ENCODE results near the gene RARRES1. TPM values are rescaled to one million over a fixed set of nuclear protein-coding genes. Genes with fewer than 3 reads are reported as not detected.

The RARRES1 gene
- total RNA-seq, 1 experiment from 2014 or later: 0.20 TPM

- Histone ChIP-seq H3K27ac (ENCODE audit: low read depth, low read length) (no peak overlapping the region), H2AFZ (ENCODE audit: low read depth, low read length, poor library complexity, severe bottlenecking) (no peak overlapping the region), H3K27me3 (ENCODE audit: insufficient read depth, low read length) (no peaks in the 10 kb centered on the region), H3K36me3 (ENCODE audit: control insufficient read depth in 1 of 2, insufficient read depth in 2 of 2, low read length in 2 of 2) (no peaks in the 10 kb centered on the region), H3K4me3 (replicated peaks in 1 of 2; ENCODE audit: low read depth in 1 of 2, low read length in 2 of 2) (no peak overlapping the region), H3K79me2 (ENCODE audit: insufficient read depth, low read length) (no peaks in the 10 kb centered on the region), H3K4me1 (ENCODE audit: control insufficient read depth in 1 of 2, insufficient read depth in 2 of 2, low read length in 2 of 2) (peaks cover 3 to 15% of the 10 kb centered on the region in 2 experiments; a peak in 3 of 4 replicates), H3K9ac (ENCODE audit: low read length) (no peak overlapping the region), H3K4me2 (ENCODE audit: low read length) (no peak overlapping the region), H3K9me3 (ENCODE audit: control insufficient read depth in 1 of 2, insufficient read depth in 1 of 2, low read depth in 1 of 2, low read length in 2 of 2) (no peaks in the 10 kb centered on the region), H3K9me2 (ENCODE audit: insufficient read depth) (no peaks in the 10 kb centered on the region), H4K20me1 (ENCODE audit: insufficient read depth) (no peaks in the 10 kb centered on the region)
- ATAC-seq: no peak
- TF ChIP-seq, protein P1, sequence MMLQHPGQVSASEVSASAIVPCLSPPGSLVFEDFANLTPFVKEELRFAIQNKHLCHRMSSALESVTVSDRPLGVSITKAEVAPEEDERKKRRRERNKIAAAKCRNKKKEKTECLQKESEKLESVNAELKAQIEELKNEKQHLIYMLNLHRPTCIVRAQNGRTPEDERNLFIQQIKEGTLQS (IDR thresholded peaks at IDR 0.05): no peak
- TF ChIP-seq, protein P2, sequence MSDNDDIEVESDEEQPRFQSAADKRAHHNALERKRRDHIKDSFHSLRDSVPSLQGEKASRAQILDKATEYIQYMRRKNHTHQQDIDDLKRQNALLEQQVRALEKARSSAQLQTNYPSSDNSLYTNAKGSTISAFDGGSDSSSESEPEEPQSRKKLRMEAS (IDR thresholded peaks at IDR 0.05): no peak
- TF ChIP-seq JUND (IDR thresholded peaks at IDR 0.05) (no peak), POLR2A (IDR thresholded peaks at IDR 0.05; ENCODE audit: borderline replicate concordance, extremely low read depth, insufficient read depth, insufficient read length) (no peak), SP1 (IDR thresholded peaks at IDR 0.05; ENCODE audit: low read depth) (no peak), ZBTB33 (IDR thresholded peaks at IDR 0.05; ENCODE audit: extremely low read depth, insufficient replicate concordance, low read length) (no peak), ZNF274 (IDR thresholded peaks at IDR 0.05; ENCODE audit: low read depth, low read length) (no peak), FOSL1 (IDR thresholded peaks at IDR 0.05; ENCODE audit: low read depth) (no peak), CBX3 (IDR thresholded peaks at IDR 0.05; ENCODE audit: low read depth) (no peak), EGR1 (IDR thresholded peaks at IDR 0.05; ENCODE audit: low read depth) (no peak), SRF (IDR thresholded peaks at IDR 0.05; ENCODE audit: low read depth) (no peak), POLR2AphosphoS5 (IDR thresholded peaks at IDR 0.05; ENCODE audit: low read depth, low read length) (no peak), ZFX (IDR thresholded peaks at IDR 0.05) (no peak), EZH2 (IDR thresholded peaks at IDR 0.05) (no peak), CEBPB (IDR thresholded peaks at IDR 0.05; ENCODE audit: low read depth) (no peak), REST (IDR thresholded peaks at IDR 0.05; ENCODE audit: low read depth) (no peak)
- ChIA-PET RAD21 (ENCODE audit: low non-redundant PET in 1 of 2, low total read pairs in 2 of 2, uncharacterized antibody in 2 of 2, unreplicated experiment in 2 of 2) (no interaction called here), CTCF (no interaction called here), POLR2A (no interaction called here)
- DNase-seq (ENCODE audit: low read depth, low spot score): no peak
- BruUV-seq (replicated peaks): no TSS peak
- intact Hi-C loops (cut with micrococcal nuclease): no loop called here
Observed at GRCh38 chr3:158769952-158770740, 37.9 kb upstream of the RARRES1 start.

Measured in HCT116 (cell line).